RWPE1 (cell line): ENCODE data around the gene PTPRN2.

Experiments used
- CTCF ChIA-PET: fragments of 350-600 bp; sonication (Branson Sonifier 250); formaldehyde crosslinking; extraction: SDS; loops from one replicate; lab custom pipeline; 2021; lab: Yijun Ruan, JAX
- POLR2A ChIA-PET: fragments of 400-600 bp; formaldehyde crosslinking; extraction: SDS; loops from one replicate; lab custom pipeline; 2020; ENCODE audit warnings: antibody characterized with exemption; ENCODE audit not compliant: low non-redundant PET; lab: Yijun Ruan, JAX
- DNase-seq: peaks from one replicate; pipeline ENCODE4 v3.0.0; 2012; ENCODE audit warnings: low spot score
- H3K27ac ChIP-seq: fragments of 450-650 bp; 2 replicates; pipeline ENCODE4 v1.5.1; 2017
- CTCF ChIP-seq: fragments of 450-650 bp; conservative IDR thresholded peaks from 2 replicates; pipeline ENCODE4 v1.5.1; 2017; ENCODE audit warnings: low read depth, mild to moderate bottlenecking

PTPRN2 gene

GRCh38 chr7:158043551-158044481, 543.8 kb downstream of the PTPRN2 start:
- ChIA-PET POLR2A (no interaction called here), CTCF (no interaction called here)
- no peak for TF ChIP-seq CTCF
- H3K27ac ChIP-seq: no peak overlapping the region
- DNase-seq: no peak

- ChIA-PET CTCF (no interaction called here), POLR2A (no interaction called here)
- DNase-seq: no peak
- no peak overlapping the region for H3K27ac ChIP-seq
- no peak for TF ChIP-seq CTCF
Observed at GRCh38 chr7:158042156-158042880, 545.3 kb downstream of the PTPRN2 start.

GRCh38 chr7:158040199-158040598, 547.4 kb downstream of the PTPRN2 start:
- H3K27ac ChIP-seq: no peak overlapping the region
- POLR2A ChIA-PET: no interaction called here
- CTCF ChIA-PET: no interaction called here
- no peak for TF ChIP-seq CTCF
- DNase-seq: no peak

- no peak overlapping the region for H3K27ac ChIP-seq
- POLR2A ChIA-PET: no interaction called here
- CTCF ChIA-PET: interaction anchor here (0.7 kb wide), 1 partner anchor 1889 kb away, joined by 4 read pairs; no protein-coding TSS in a partner anchor
- DNase-seq: no peak
- no peak for TF ChIP-seq CTCF
Observed at GRCh38 chr7:158039270-158039669, 548.4 kb downstream of the PTPRN2 start.

- ChIA-PET POLR2A (no interaction called here), CTCF (interaction anchor here (0.5 kb wide), 1 partner anchor 341 kb away, joined by 3 read pairs; no protein-coding TSS in a partner anchor)
- no peak for DNase-seq
- no peak overlapping the region for H3K27ac ChIP-seq
- TF ChIP-seq CTCF: no peak
Observed at GRCh38 chr7:158037211-158037610, 550.4 kb downstream of the PTPRN2 start.

- POLR2A ChIA-PET: no interaction called here
- no peak for TF ChIP-seq CTCF
- CTCF ChIA-PET: no interaction called here
- no peak for DNase-seq
- no peak overlapping the region for H3K27ac ChIP-seq
Observed at GRCh38 chr7:158035343-158035742, 552.3 kb downstream of the PTPRN2 start.
